ENCODE data around the gene PARD3B.

DNA sequence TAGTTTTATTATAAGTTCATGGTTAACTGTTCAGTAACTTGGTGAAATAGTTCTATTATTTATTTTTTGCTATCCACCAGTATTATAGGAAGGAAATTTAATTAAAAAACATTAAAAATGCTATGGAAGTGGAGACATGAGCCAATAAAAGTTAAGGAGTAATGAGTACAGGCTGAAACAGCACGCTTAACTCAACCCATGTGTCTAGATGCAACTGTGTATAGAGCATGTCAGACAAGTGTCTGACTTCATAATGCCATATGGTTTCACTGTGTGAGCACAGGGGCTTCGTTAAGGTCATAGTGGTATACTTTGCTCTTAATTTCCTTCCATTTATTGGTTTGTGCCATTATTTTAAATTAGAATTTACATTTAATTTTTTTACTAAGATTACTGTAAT lies 570.2 kb downstream of the PARD3B start:
- TF ChIP-seq, protein P1, sequence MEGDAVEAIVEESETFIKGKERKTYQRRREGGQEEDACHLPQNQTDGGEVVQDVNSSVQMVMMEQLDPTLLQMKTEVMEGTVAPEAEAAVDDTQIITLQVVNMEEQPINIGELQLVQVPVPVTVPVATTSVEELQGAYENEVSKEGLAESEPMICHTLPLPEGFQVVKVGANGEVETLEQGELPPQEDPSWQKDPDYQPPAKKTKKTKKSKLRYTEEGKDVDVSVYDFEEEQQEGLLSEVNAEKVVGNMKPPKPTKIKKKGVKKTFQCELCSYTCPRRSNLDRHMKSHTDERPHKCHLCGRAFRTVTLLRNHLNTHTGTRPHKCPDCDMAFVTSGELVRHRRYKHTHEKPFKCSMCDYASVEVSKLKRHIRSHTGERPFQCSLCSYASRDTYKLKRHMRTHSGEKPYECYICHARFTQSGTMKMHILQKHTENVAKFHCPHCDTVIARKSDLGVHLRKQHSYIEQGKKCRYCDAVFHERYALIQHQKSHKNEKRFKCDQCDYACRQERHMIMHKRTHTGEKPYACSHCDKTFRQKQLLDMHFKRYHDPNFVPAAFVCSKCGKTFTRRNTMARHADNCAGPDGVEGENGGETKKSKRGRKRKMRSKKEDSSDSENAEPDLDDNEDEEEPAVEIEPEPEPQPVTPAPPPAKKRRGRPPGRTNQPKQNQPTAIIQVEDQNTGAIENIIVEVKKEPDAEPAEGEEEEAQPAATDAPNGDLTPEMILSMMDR (conservative IDR thresholded peaks at IDR 0.05 in 1 of 2, IDR thresholded peaks at IDR 0.05 in 1 of 2; ENCODE audit: low read depth in 1 of 2, low read length in 2 of 2) = no peak
- TF ChIP-seq EZH2 (IDR thresholded peaks at IDR 0.05; ENCODE audit: low read length, missing control alignments) = no peak

Data from fibroblast of lung (primary cell).